Mesenteric fat pad (tissue), 1 donor: ENCODE data around the gene PRR9. TPM values are rescaled to one million over a fixed set of nuclear protein-coding genes. Genes with fewer than 3 reads are reported as not detected.
"Not testable (repeated sequence)": the region's sequence is repeated elsewhere in the genome, so short reads cannot be mapped to it uniquely, and the experiment has no call there.

Experiments used
- DNase-seq: peaks from one replicate; pipeline ENCODE4 v3.0.0-alpha.2; 2020; ENCODE audit warnings: low spot score
- total RNA-seq: library from RNA; stranded (reverse); fragmentation: NEBNext Ultra II Directional; extraction: Animal tissue kit (Norgen Biotek cat#: 25700); gene quantifications from one replicate; pipeline ENCODE4 v1.2.1, GENCODE V29; 2021
- donor health status: DM: yes; HTN: yes; CAD: no.

The PRR9 gene
- total RNA-seq, 1 donor from 2014 or later = not detected

- DNase-seq = not testable (repeated sequence)
Observed at GRCh38 chr1:153229076-153229829, 11.9 kb downstream of the PRR9 start.

DNA sequence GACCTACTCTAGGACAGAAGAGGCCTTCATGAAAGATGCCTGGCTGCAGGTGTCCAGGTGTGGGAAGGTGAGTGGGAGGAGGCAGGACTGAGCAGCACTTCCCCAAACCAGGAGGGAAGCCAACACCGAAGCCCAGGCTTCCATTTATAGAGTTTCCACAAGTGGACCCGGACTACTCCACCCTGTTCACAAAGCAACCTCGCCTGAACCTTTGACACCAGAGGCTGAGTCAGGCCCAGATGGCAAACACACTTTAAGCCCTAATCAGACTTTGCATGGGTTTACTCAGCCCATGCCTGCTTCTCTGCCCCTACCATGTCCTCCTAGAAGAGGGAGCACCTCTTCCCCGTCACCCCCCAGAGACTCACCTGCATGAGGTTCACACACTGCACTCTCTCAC, 14.0 kb downstream of the PRR9 start:
- DNase-seq = no peak

DNA sequence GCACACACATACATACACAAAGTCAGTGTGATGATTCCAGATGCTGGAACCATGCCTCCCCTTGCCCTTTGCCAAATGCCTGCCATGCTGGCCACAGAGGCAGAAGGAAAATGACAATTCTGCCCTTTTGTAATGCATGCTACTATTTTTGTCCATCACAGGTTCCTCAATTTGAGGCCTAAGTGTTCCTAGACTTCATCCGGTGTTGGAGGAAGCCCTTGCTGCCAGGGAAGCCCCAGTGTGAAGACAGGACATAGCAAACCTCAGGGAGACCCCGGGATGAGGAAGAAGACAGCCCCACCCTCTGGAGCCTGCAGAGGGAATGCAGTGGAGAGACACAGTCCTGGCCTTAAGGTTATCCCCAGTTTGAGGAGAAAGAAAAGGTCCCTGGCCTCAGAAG, 14.4 kb downstream of the PRR9 start:
- no peak for DNase-seq

GRCh38 chr1:153232553-153232952, 15.2 kb downstream of the PRR9 start:
- DNase-seq = no peak

DNA sequence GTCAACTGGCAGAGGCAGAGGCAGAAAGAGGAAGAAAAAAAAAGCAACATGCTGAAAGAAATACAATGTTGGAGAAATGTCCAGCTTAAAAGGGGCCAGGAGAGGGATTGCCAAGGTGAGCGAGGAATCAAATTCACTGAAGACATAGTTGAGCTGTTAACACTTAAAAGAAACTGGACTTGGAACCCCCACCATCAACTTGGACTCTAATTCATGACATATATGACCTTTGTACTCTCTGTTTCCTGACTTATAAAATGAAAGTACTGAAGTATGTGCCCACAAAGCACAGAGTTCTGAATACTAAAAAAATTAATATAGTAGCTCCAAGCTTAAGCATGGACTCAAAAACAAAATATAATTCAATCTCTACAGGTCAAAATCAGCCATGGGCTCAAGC, 16.1 kb downstream of the PRR9 start:
- DNase-seq = no peak

GRCh38 chr1:153238527-153238926, 21.1 kb downstream of the PRR9 start:
- DNase-seq = no peak

- no peak for DNase-seq
Observed at GRCh38 chr1:153242160-153242559, 24.8 kb downstream of the PRR9 start.

DNA sequence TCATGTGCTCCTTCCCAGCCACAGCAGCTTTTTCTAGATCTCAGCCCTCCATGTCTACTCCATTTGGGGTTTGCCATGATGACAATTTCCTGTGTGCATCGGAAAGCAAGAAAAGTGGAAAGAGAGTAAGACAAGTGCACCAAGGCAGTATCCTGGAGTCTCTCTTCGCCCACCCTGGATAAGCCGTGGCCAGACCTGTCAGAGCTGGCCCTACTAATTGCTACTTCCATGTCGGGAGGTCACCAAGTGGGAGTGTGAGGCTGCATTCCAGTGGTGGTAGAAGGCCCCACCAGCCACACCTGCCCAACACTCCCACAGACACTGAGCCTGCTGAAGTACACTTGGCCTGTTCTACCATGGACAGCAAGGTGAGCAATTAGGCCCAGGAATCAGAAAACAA, 28.1 kb downstream of the PRR9 start:
- DNase-seq = no peak

- DNase-seq = no peak
Observed at GRCh38 chr1:153246018-153246417, 28.6 kb downstream of the PRR9 start.

DNA sequence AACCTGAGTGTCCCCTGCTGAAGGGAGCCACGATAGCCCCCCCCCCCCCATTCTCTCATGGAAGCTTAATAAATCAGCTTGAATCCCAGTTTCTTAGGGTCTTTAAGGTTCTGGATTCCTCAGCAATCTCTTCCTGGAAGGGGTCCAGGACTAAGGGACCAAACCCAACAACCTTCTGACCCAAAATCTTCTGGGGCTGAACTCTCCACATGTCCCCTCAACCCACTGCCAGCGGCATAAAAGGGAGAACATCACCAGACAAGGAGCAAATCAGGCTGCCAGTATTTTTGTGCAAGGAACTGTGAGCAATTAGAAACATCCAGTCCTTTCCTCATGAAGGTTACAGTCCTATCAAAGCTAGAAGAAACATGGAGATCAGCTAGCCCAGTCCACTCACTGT, 29.4 kb downstream of the PRR9 start:
- no peak for DNase-seq

- no peak for DNase-seq
Observed at GRCh38 chr1:153248176-153248879, 30.9 kb downstream of the PRR9 start.

DNA sequence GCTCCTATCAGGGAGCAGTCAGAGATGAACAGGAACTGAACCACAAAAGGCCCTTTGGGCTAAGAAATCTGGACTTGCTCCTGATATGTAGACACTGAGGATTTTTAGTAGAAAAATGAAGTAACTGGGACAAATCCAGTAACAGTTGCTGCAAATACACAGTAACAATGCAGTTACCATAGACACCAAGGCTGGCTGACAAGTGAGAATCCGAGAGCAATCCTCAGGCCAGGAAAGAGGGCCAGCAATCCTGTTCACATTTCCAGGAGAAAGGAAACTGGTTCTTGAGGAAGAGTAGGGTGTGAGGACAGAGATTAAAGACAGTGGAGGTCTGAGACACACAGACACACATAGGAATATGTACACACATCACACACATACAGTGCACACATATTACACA, 32.8 kb downstream of the PRR9 start:
- no peak for DNase-seq

- no peak for DNase-seq
Observed at GRCh38 chr1:153251087-153251486, 33.7 kb downstream of the PRR9 start.

DNA sequence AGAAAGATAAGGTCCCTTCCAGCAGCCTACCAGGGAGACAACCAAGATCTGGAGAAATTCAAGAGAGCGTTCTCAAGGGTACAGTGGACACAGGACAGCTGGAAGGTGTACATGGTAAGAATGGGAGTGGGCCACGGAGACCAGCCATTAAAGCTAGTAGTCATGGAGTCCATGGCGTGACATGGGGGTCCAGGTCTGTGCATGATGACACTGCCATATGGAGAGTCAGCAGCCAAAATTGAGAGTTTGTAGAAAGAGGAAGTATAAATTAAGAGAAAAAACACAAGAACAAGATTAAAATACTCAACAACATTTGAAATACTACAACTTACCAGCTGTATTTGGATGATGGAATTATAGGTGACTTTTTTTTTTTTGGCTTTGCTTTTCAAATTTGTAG, 34.2 kb downstream of the PRR9 start:
- no peak for DNase-seq

DNA sequence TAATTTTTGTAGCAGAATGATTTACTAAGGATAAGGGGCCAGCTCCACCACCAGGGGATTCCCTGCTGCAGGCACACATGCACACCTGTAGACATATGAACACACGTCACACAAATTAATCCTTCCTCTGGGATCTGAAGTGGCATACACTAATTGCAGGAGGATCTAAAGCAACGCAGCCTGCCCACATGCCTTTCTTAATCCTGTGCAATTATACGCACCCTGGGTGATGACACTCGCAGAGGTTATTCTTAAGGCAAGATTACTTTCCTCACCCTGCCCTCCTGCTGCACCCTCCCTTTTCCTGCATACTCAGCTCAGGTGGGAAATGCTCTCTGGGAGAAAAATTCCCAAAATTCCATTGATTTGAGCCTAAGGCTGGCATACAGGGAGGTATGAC, 34.6 kb downstream of the PRR9 start:
- no peak for DNase-seq

DNA sequence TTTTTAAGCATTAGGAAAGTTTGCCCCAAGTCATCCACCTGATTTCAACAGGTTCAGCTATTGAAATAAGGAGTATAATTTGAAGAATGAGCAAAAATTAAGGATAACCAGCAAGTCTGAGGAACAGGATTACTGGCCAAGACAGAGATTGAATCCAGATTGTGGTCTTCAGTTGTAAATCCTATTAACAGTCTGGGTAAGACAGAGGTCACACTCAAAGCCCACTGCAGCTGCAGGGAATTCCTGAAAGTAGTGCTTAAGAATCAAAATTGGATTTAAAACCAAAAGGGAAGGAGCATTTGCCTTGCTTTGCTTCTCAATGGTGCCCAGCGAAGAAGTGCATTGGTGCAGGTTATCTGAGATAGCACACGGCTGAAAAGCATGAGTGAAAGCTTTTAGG, 35.7 kb downstream of the PRR9 start:
- DNase-seq = no peak

DNA sequence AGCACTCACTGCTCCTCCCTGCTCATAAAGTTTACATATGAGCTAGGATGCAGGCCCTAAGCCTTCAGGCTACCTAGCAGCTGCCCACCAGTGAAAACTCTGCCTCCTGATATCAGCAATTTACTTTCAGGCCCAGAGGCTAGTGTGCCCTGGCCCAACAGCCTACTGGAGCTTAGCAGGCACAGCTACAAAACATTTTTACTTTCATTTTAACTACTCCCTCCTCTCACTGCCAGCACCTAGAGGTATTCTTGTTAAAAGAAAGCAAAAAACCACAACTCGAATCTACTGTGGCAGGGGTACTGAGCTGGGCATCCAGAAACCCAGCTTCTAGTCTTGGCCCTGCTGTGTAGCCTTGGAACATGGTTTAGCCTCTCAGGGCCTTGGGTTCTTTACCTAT, 36.3 kb downstream of the PRR9 start:
- DNase-seq = no peak

DNA sequence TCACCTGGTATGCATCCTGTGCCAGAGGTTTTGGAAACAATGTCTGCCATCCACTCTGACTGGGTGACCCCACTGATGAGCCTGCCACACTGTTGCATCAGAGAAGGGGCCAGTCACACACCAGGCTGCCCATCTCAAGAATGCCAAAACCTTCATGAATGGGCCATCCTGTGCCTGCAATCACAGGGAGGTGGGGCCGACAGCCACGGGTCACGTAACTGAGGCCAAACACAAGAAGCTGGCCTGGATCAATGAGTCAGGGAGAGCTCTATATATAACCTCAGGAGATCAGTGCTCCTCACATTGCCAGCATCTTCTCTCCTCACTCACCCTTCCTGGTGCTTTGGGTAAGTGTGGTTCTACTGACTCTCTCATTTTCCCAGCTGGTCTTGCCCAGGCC, 42.0 kb downstream of the PRR9 start, which contains the start of gene LORICRIN:
Gene LORICRIN (plus strand): TSS at position 301 of the 400 bp plus-strand sequence. CDS start 1,263 bp downstream, outside the sequence.
- no peak for DNase-seq

DNA sequence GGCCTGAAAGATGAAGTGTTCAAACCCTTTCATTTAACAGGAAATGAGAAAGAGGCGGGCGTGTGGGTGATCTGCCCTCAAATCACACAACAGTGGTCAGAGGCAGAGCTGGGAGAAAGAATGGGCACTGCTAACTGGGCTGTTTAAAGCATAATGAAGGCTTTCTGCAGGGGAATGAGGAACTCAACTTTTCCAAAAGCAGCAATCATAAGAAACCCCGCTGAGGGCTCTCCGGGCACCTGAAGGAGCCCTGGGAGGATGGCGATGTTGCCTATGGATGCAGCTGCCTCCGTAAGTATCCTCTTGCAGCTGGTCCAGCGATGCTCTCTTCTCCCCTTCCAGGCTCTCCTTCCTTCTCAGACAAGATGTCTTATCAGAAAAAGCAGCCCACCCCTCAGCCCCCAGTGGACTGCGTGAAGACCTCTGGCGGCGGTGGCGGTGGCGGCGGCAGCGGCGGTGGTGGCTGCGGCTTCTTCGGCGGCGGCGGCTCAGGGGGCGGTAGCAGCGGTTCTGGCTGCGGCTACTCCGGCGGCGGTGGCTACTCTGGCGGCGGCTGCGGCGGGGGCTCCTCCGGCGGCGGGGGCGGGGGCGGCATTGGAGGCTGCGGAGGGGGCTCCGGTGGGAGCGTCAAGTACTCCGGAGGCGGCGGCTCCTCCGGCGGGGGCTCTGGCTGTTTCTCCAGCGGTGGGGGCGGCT, 43.3 kb downstream of the PRR9 start:
- no peak for DNase-seq

DNA sequence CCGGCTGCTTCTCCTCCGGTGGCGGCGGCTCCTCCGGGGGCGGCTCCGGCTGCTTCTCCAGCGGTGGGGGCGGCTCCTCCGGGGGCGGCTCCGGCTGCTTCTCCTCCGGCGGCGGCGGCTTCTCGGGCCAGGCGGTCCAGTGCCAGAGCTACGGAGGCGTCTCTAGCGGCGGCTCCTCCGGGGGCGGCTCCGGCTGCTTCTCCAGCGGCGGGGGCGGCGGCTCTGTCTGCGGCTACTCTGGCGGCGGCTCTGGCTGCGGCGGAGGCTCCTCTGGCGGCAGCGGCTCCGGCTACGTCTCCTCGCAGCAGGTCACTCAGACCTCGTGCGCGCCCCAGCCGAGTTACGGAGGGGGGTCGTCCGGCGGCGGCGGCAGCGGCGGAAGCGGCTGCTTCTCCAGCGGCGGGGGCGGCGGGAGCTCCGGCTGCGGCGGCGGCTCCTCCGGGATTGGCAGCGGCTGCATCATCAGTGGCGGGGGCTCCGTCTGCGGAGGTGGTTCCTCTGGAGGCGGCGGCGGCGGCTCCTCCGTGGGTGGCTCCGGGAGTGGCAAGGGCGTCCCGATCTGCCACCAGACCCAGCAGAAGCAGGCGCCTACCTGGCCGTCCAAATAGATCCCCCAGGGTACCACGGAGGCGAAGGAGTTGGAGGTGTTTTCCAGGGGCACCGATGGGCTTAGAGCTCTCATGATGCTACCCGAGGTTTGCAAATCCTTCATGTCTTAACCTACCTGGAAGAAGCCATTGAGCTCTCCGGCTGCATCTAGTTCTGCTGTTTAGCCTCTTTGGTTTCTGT, 44.1 kb downstream of the PRR9 start:
- no peak for DNase-seq

GRCh38 chr1:153262070-153262366, 44.6 kb downstream of the PRR9 start:
- DNase-seq = no peak
